Loucy (cell line): Measurements from ENCODE around the gene GLT1D1.
"Not testable (repeated sequence)": the region's sequence is repeated elsewhere in the genome, so short reads cannot be mapped to it uniquely, and the experiment has no call there.

Source experiments
- H2AFZ ChIP-seq: fragments of 200-600 bp; sonication (generic); 2 replicates; pipeline ENCODE4 v1.6.0; 2016; ENCODE audit warnings: antibody characterized with exemption, mild to moderate bottlenecking, low read length, moderate library complexity
- H3F3A ChIP-seq: fragments of 200-600 bp; 2 replicates; pipeline ENCODE4 v1.6.0; 2016; ENCODE audit warnings: antibody characterized with exemption, low read depth, mild to moderate bottlenecking
- H3K27me3 ChIP-seq: fragments of 200-600 bp; sonication (generic); 2 replicates; pipeline ENCODE4 v1.6.1; 2014; ENCODE audit warnings: low read length, mild to moderate bottlenecking; ENCODE audit not compliant: insufficient read depth, poor library complexity, severe bottlenecking
- H3K36me3 ChIP-seq: fragments of 200-600 bp; sonication (generic); 2 replicates; pipeline ENCODE4 v1.6.1; 2016; ENCODE audit warnings: low read length; ENCODE audit not compliant: insufficient read depth
- H3K4me1 ChIP-seq: fragments of 200-600 bp; sonication (generic); 2 replicates; pipeline ENCODE4 v1.5.1; 2014; ENCODE audit warnings: low read length, mild to moderate bottlenecking; ENCODE audit not compliant: insufficient read depth, poor library complexity, severe bottlenecking
- H3K4me2 ChIP-seq: fragments of 200-600 bp; sonication (generic); 2 replicates; pipeline ENCODE4 v1.6.0; 2014; ENCODE audit warnings: antibody characterized with exemption, low read length, low read depth, mild to moderate bottlenecking; ENCODE audit not compliant: poor library complexity, severe bottlenecking
- H3K4me3 ChIP-seq: fragments of 200-600 bp; sonication (generic); 2 replicates; pipeline ENCODE4 v1.5.1; 2014; ENCODE audit warnings: low read length, mild to moderate bottlenecking, mixed read lengths; ENCODE audit not compliant: poor library complexity, severe bottlenecking
- H3K79me2 ChIP-seq: fragments of 200-600 bp; sonication (generic); 2 replicates; pipeline ENCODE4 v1.6.1; 2014; ENCODE audit warnings: low read length; ENCODE audit not compliant: insufficient read depth
- H3K9ac ChIP-seq: fragments of 200-600 bp; sonication (generic); 2 replicates; pipeline ENCODE4 v1.6.0; 2014; ENCODE audit warnings: mild to moderate bottlenecking, low read depth, low read length, moderate library complexity; ENCODE audit not compliant: poor library complexity, severe bottlenecking
- H3K9me2 ChIP-seq: fragments of 200-600 bp; sonication (generic); replicated peaks from 2 replicates; pipeline ENCODE4 v1.6.1; 2016; ENCODE audit warnings: low read depth, low read length, mixed read lengths
- H3K9me3 ChIP-seq: fragments of 200-600 bp; sonication (generic); 2 replicates; pipeline ENCODE4 v1.6.1; 2014; ENCODE audit warnings: mild to moderate bottlenecking, antibody characterized with exemption, low read length, low read depth; ENCODE audit not compliant: insufficient read depth
- H4K20me1 ChIP-seq: fragments of 200-600 bp; sonication (generic); 2 replicates; pipeline ENCODE4 v1.6.0; 2014; ENCODE audit warnings: antibody characterized with exemption, low read length, mild to moderate bottlenecking; ENCODE audit not compliant: insufficient read depth, poor library complexity, severe bottlenecking
- CTCF ChIP-seq: fragments of 200-600 bp; sonication (generic); conservative IDR thresholded peaks from 2 replicates; pipeline ENCODE4 v1.5.1; 2014; ENCODE audit warnings: mild to moderate bottlenecking, antibody characterized with exemption, low read length
- EZH2phosphoT487 ChIP-seq: fragments of 200-600 bp; IDR thresholded peaks from 2 replicates; pipeline ENCODE4 v1.6.1; 2018; ENCODE audit warnings: antibody characterized with exemption, mild to moderate bottlenecking, moderate library complexity, borderline replicate concordance

The GLT1D1 gene

GRCh38 chr12:128843538-128843937, 9.7 kb upstream of the GLT1D1 start:
- Histone ChIP-seq H3K79me2 (no peaks in the 10 kb centered on the region), H3K9me3 (no peaks in the 10 kb centered on the region), H4K20me1 (no peaks in the 10 kb centered on the region), H3K4me2 (peak overlapping the region; percentile 32), H3K4me1 (peaks cover 47% of the 10 kb centered on the region), H3K36me3 (no peaks in the 10 kb centered on the region), H3K9me2 (no peaks in the 10 kb centered on the region), H3K4me3 (no peak overlapping the region), H3K27me3 (no peaks in the 10 kb centered on the region), H3K9ac (no peak overlapping the region), H3F3A (0 out of 2 replicates have a peak, but pooled peaks cover 4% of the 10 kb centered on the region), H2AFZ (no peak overlapping the region)
- TF ChIP-seq EZH2phosphoT487 (no peak), CTCF (no peak)

GRCh38 chr12:128844031-128844635, 9.1 kb upstream of the GLT1D1 start:
- no peaks in the 10 kb centered on the region for H3K27me3 ChIP-seq
- no peak overlapping the region for H2AFZ ChIP-seq
- H3K9ac ChIP-seq, result peak overlapping the region; percentile 54
- H3F3A ChIP-seq, result 0 out of 2 replicates have a peak, but pooled peaks cover 4% of the 10 kb centered on the region
- H3K79me2 ChIP-seq, result no peaks in the 10 kb centered on the region
- H3K36me3 ChIP-seq, result no peaks in the 10 kb centered on the region
- no peak overlapping the region for H3K4me3 ChIP-seq
- no peaks in the 10 kb centered on the region for H4K20me1 ChIP-seq
- peaks cover 44% of the 10 kb centered on the region for H3K4me1 ChIP-seq
- H3K4me2 ChIP-seq, result peak overlapping the region; percentile 65
- no peak for TF ChIP-seq EZH2phosphoT487
- TF ChIP-seq CTCF, result peak; percentile 38
- H3K9me2 ChIP-seq, result no peaks in the 10 kb centered on the region
- H3K9me3 ChIP-seq, result no peaks in the 10 kb centered on the region

- H2AFZ ChIP-seq, H3K4me2 ChIP-seq, H3K4me3 ChIP-seq, H3K9me3 ChIP-seq, H4K20me1 ChIP-seq, H3K27me3 ChIP-seq, H3K9me2 ChIP-seq, H3F3A ChIP-seq, H3K36me3 ChIP-seq, H3K79me2 ChIP-seq, H3K9ac ChIP-seq: not testable (repeated sequence)
- H3K4me1 ChIP-seq, result peaks cover 28% of the 10 kb centered on the region
Measured at GRCh38 chr12:128846671-128847070, 6.6 kb upstream of the GLT1D1 start.

GRCh38 chr12:128848371-128848770, 4.9 kb upstream of the GLT1D1 start:
- H3K4me3 ChIP-seq, result no peak overlapping the region
- H3K9me2 ChIP-seq, result no peaks in the 10 kb centered on the region
- H3K9ac ChIP-seq, result no peak overlapping the region
- H3K4me2 ChIP-seq, result no peak overlapping the region
- H2AFZ ChIP-seq, result no peak overlapping the region
- peaks cover 18% of the 10 kb centered on the region for H3K4me1 ChIP-seq
- H3K9me3 ChIP-seq, result no peaks in the 10 kb centered on the region
- H3K36me3 ChIP-seq, result no peaks in the 10 kb centered on the region
- no peaks in the 10 kb centered on the region for H3K79me2 ChIP-seq
- TF ChIP-seq CTCF, result no peak
- no peak for TF ChIP-seq EZH2phosphoT487
- H3F3A ChIP-seq, result no peaks in the 10 kb centered on the region
- H4K20me1 ChIP-seq, result no peaks in the 10 kb centered on the region
- no peaks in the 10 kb centered on the region for H3K27me3 ChIP-seq

- H3K27me3 ChIP-seq, H3K9me3 ChIP-seq, H3K9me2 ChIP-seq, H3K36me3 ChIP-seq, H3K4me3 ChIP-seq, H3K4me1 ChIP-seq, H3K79me2 ChIP-seq, H2AFZ ChIP-seq, H3F3A ChIP-seq, H3K9ac ChIP-seq, H4K20me1 ChIP-seq, H3K4me2 ChIP-seq: not testable (repeated sequence)
Measured at GRCh38 chr12:128849806-128850205, 3.5 kb upstream of the GLT1D1 start.
